Smooth muscle cell (in vitro differentiated cells): ENCODE measurements around the gene POGLUT2. TPM values are rescaled to one million over a fixed set of nuclear protein-coding genes. Genes with fewer than 3 reads are reported as not detected.

Source experiments
- DNase-seq: peaks from one replicate; lab custom pipeline; 2025; ENCODE audit not compliant: unreplicated experiment; lab: John Stamatoyannopoulos, UW
- H2AFZ ChIP-seq: fragments of 200-600 bp; sonication (generic); 2 replicates; pipeline ENCODE4 v1.6.0; 2016; ENCODE audit warnings: antibody characterized with exemption, low read depth, mild to moderate bottlenecking
- H3F3A ChIP-seq: fragments of 200-600 bp; sonication (generic); 2 replicates; pipeline ENCODE4 v1.6.0; 2017; ENCODE audit warnings: antibody characterized with exemption, low read depth
- H3K27ac ChIP-seq: fragments of 200-600 bp; sonication (generic); 2 replicates; pipeline ENCODE4 v1.5.1; 2016; ENCODE audit warnings: low read depth, mild to moderate bottlenecking
- H3K27me3 ChIP-seq: fragments of 200-600 bp; sonication (generic); 2 replicates; pipeline ENCODE4 v1.6.1; 2016; ENCODE audit warnings: low read depth, mild to moderate bottlenecking
- H3K36me3 ChIP-seq: fragments of 200-600 bp; sonication (generic); 2 replicates; pipeline ENCODE4 v1.5.1; 2016; ENCODE audit warnings: low read depth
- H3K4me1 ChIP-seq: fragments of 200-600 bp; sonication (generic); 2 replicates; pipeline ENCODE4 v1.5.1; 2016; ENCODE audit warnings: low read depth
- H3K4me2 ChIP-seq: fragments of 200-600 bp; sonication (generic); 2 replicates; pipeline ENCODE4 v1.6.0; 2016; ENCODE audit warnings: mild to moderate bottlenecking
- H3K4me3 ChIP-seq: fragments of 200-600 bp; sonication (generic); 2 replicates; pipeline ENCODE4 v1.5.1; 2016; ENCODE audit warnings: mild to moderate bottlenecking
- H3K79me2 ChIP-seq: fragments of 200-600 bp; sonication (generic); 2 replicates; pipeline ENCODE4 v1.6.0; 2016; ENCODE audit warnings: low read depth, mild to moderate bottlenecking
- H3K9ac ChIP-seq: fragments of 200-600 bp; sonication (generic); 2 replicates; pipeline ENCODE4 v1.6.0; 2016; ENCODE audit warnings: low read depth
- H3K9me3 ChIP-seq: fragments of 200-600 bp; sonication (generic); replicated peaks from 2 replicates; pipeline ENCODE4 v1.5.1; 2016; ENCODE audit warnings: low read depth
- H4K20me1 ChIP-seq: fragments of 200-600 bp; sonication (generic); 2 replicates; pipeline ENCODE4 v1.6.0; 2016; ENCODE audit warnings: low read depth
- WGBS: methylation state at CpG from one replicate; pipeline ENCODE4 v1.1.7; 2016; ENCODE audit warnings: low lambda C conversion rate; 5-methylcytosine and 5-hydroxymethylcytosine counted together
- polyA plus RNA-seq: library from polyadenylated mRNA; unstranded; fragments of >200 nt; fragmentation: Nextera tagmentation; extraction: Ambion mirVana; gene quantifications from 2 replicates; pipeline ENCODE4 v1.2.1, GENCODE V29; 2016
- total RNA-seq: library from RNA; depleted of rRNA; stranded (reverse); fragments of >200 nt; gene quantifications from 2 replicates; pipeline ENCODE4 v1.2.3, GENCODE V29; 2014
- TF ChIP-seq, protein P1 (sequence below): fragments of 200-600 bp; sonication (generic); IDR thresholded peaks from 2 replicates; pipeline ENCODE4 v1.5.1; 2017; ENCODE audit warnings: borderline replicate concordance, mild to moderate bottlenecking, antibody characterized with exemption; ENCODE audit not compliant: insufficient read depth, poor library complexity, severe bottlenecking

Gene POGLUT2
- total and polyA plus RNA-seq, 2 experiments from 2014 or later, result 34.5 to 41.7 TPM

DNA sequence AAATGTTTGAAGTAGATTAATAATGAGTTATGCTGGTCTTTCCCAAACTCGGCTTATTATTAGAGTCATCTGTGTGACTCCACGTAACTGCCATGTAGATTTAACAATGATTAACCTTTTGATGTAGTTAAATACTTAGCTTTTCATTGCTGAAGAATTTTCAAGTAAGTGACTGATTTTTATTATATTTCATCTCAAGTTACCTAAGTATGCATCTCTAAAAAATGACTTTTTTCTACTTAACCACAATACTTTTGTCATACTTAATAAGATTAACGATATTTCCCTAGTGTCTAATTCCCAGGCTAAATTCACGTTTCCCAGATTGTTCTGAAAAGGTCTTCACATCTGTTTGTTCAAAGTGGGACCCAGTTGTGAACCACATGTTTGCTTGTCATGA is 17.9 kb upstream of the POGLUT2 start:
- Histone ChIP-seq H4K20me1 (peaks cover 3% of the 10 kb centered on the region), H3K9me3 (no peaks in the 10 kb centered on the region), H3K27me3 (no peaks in the 10 kb centered on the region), H3K4me1 (no peaks in the 10 kb centered on the region), H3K4me3 (no peak overlapping the region), H3K36me3 (peaks cover under 1% of the 10 kb centered on the region), H3K4me2 (no peak overlapping the region), H3K27ac (no peak overlapping the region), H3K79me2 (peaks cover 15% of the 10 kb centered on the region), H3K9ac (no peak overlapping the region), H2AFZ (no peak overlapping the region), H3F3A (no peaks in the 10 kb centered on the region)
- no peak for DNase-seq
- TF ChIP-seq, protein P1, sequence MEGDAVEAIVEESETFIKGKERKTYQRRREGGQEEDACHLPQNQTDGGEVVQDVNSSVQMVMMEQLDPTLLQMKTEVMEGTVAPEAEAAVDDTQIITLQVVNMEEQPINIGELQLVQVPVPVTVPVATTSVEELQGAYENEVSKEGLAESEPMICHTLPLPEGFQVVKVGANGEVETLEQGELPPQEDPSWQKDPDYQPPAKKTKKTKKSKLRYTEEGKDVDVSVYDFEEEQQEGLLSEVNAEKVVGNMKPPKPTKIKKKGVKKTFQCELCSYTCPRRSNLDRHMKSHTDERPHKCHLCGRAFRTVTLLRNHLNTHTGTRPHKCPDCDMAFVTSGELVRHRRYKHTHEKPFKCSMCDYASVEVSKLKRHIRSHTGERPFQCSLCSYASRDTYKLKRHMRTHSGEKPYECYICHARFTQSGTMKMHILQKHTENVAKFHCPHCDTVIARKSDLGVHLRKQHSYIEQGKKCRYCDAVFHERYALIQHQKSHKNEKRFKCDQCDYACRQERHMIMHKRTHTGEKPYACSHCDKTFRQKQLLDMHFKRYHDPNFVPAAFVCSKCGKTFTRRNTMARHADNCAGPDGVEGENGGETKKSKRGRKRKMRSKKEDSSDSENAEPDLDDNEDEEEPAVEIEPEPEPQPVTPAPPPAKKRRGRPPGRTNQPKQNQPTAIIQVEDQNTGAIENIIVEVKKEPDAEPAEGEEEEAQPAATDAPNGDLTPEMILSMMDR, result no peak
- 95% methylated on average over 4 of the region's 4 CpGs for WGBS

DNA sequence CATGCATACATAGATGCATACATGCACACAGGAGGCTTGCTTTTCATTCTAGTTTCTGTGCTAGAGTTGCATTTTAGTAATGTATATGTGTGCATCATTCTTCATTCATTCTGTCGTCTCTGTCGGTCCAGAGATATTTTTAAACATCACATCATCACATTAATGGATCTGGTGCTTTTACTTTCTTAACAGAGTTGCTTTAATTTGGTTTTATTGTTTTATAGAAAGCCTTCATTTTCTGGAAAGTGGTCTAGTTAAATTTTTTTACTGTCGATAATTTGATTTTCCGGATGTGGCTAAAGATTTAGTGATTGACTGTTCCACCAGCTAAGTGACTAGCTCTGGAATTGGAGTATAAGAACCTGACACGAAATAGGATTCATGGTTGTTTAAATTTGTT is 17.0 kb upstream of the POGLUT2 start:
- H3K9ac ChIP-seq, result no peak overlapping the region
- H3K4me2 ChIP-seq, result no peak overlapping the region
- H3K4me3 ChIP-seq, result no peak overlapping the region
- peaks cover 6% of the 10 kb centered on the region for H3K36me3 ChIP-seq
- no peak for DNase-seq
- 94% methylated on average over 5 of the region's 5 CpGs for WGBS
- TF ChIP-seq, protein P1, result no peak
- H4K20me1 ChIP-seq, result peaks cover 3% of the 10 kb centered on the region
- peaks cover 22% of the 10 kb centered on the region for H3K79me2 ChIP-seq
- H2AFZ ChIP-seq, result no peak overlapping the region
- H3K9me3 ChIP-seq, result peaks cover 3% of the 10 kb centered on the region
- H3K4me1 ChIP-seq, result no peaks in the 10 kb centered on the region
- no peak overlapping the region for H3K27ac ChIP-seq
- H3F3A ChIP-seq, result no peaks in the 10 kb centered on the region
- no peaks in the 10 kb centered on the region for H3K27me3 ChIP-seq

DNA sequence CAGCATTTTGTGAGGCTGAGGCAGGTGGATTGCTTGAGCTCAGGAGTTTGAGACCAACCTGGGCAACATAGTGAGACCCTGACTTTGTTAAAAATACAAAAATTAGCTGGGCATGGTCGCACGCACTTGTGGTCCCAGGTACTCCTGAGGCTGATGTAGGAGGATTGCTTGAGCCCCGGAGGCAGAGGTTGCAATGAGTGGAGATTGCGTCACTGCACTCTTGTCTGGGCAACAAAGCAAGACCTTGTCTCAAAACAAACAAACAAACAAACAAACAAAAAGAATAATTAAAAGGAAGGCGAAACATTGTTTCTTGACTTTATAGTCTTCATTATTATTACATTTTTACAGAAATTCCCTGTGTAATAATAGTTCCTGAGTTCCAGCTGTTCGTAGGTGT is 16.0 kb upstream of the POGLUT2 start:
- Histone ChIP-seq H3K27me3 (no peaks in the 10 kb centered on the region), H2AFZ (no peak overlapping the region), H3K9ac (no peak overlapping the region), H3K9me3 (peaks cover 3% of the 10 kb centered on the region), H3K27ac (no peak overlapping the region), H3K36me3 (peaks cover 12% of the 10 kb centered on the region), H4K20me1 (peaks cover 3% of the 10 kb centered on the region), H3F3A (no peaks in the 10 kb centered on the region), H3K4me1 (no peaks in the 10 kb centered on the region), H3K4me3 (no peak overlapping the region), H3K79me2 (peaks cover 24% of the 10 kb centered on the region), H3K4me2 (no peak overlapping the region)
- TF ChIP-seq, protein P1, result no peak
- no peak for DNase-seq
- 85% methylated on average over 6 of the region's 6 CpGs for WGBS

DNA sequence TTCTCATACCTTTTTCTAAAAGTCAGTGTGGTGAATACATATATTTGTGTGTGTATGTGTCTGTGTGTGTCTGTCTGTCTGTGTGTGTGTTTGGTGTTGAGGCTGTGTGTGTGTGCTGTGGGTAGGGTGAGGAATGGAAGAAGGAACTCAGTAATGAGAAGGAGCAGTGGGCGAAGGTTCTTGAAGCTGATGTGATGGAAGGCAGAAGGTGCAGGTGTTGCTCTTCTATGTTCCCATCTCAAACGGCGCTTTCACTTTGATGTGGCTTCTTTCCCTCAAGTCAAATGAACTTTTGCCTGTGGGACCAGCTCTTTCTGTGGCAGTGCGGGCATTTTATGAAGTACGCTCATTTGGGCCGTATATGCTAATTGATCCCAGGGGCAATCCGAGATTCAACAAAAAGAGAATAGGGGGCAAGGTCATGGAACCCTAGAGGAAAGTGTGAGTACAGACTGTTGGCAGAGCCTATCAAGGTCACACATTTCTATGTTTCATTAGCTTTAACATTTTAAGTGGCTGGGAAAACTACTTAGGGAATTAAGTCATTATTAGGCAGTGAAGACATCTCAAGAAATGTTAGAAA is 15.3 kb upstream of the POGLUT2 start:
- H3F3A ChIP-seq, result no peaks in the 10 kb centered on the region
- no peak for DNase-seq
- H3K36me3 ChIP-seq, result peaks cover 12% of the 10 kb centered on the region
- H3K79me2 ChIP-seq, result peaks cover 25% of the 10 kb centered on the region
- no peak overlapping the region for H3K4me3 ChIP-seq
- TF ChIP-seq, protein P1, result no peak
- WGBS, result 90% methylated on average over 7 of the region's 7 CpGs
- no peak overlapping the region for H3K27ac ChIP-seq
- H4K20me1 ChIP-seq, result peaks cover 3% of the 10 kb centered on the region
- no peak overlapping the region for H3K4me2 ChIP-seq
- peaks cover 3% of the 10 kb centered on the region for H3K9me3 ChIP-seq
- no peak overlapping the region for H3K9ac ChIP-seq
- H3K27me3 ChIP-seq, result no peaks in the 10 kb centered on the region
- H2AFZ ChIP-seq, result no peak overlapping the region
- H3K4me1 ChIP-seq, result no peaks in the 10 kb centered on the region
